Stimulated activated naive CD8-positive, alpha-beta T cell treated with anti-CD3 and anti-CD28 coated beads, Interleukin-15, Interleukin-2, amounts not matched to agents 100 U/mL and 50 U/mL, for 24 hours (primary cell): ENCODE measurements around the gene JAGN1.
"Not testable (repeated sequence)": the region's sequence is repeated elsewhere in the genome, so short reads cannot be mapped to it uniquely, and the experiment has no call there.

ENCODE experiments used
- ATAC-seq: fragments of 150-1000 bp; cut with Tn5 transposase; one replicate; pipeline ENCODE4 v1.10.0; 2021
- DNase-seq: peaks from one replicate; pipeline ENCODE4 v3.0.0; 2021

JAGN1 gene

DNA sequence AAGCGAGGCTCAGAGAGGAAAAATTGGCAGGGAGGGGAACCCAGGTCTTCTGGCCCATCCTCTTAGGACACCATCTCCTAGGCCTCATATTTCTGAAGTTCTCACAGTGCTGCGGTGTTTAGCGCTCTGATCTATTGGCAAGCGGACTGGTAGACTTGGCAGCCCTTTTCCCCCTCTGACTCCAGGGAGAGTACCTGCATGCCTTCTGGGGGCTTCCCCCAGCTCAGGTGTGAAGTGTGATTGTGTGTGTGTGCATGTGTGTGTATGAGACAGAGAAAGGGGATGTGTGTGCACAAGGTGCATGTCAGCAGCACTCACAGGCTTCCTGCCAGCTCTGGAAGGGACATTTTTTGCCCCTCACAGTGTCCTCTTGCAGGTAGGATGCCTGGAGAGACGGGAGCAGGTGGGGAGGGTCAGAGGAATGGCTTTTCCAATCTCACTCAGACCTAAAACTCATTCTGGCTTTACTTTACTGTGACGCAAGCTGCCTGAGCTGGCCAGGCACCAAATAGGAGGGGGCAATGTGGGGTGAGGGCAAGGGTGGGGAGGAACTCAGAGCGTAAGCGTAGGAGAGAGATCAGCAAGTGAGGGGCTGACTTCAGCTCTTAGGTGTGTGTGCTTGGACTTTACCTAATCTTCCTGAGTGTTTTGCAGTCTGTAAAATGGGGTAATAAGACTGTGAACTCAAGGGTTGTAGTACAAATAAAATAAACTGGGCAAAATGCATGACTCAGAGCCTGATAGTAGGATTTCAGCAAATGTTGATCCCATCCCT lies 8.2 kb downstream of the JAGN1 start:
- DNase-seq (no peak), ATAC-seq (no peak)

DNA sequence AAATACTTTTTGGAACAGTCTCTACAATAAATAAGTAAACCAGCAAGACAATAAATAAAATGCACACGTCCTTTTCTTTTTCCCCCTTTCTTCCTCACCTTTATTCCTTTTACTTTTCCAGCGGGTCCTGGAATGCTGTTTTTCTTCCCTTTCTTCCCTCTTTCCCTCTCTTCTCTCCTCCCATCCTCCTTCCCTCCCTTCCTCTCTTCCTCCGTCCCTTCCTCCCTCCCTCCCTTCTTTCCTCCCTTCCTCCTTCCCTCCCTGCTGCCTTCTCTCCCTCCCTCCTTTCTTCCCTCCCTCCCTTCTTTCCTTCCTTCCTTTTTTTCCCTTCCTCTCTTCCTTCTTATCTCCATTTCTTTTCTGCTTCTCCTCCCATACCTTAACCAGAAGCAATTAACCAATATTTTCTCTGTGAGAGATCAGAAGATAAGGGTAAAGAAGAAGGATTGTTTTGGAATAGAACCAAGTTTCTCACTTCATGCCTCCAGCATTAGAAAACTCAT lies 8.9 kb downstream of the JAGN1 start:
- ATAC-seq (no peak), DNase-seq (no peak)

DNA sequence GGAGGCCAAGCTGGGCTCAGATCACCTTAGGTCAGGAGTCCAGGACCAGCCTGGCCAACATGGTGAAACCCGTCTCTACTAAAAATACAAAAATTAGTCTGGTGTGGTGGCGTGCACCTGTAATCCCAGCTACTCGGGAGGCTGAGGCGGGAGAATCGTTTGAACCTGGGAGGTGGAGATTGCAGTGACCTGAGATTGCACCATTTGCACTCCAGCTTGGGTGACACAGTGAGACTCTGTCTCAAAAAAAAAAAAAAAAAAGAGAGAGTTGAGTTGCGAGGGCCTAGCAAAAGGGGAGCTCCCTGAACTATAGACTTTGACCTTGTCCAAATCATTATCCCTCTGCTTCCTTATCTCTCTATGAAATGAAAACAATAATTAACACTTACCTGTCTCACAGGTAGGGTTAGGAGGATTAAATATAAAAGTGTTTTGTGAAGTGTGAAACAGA lies 10.6 kb downstream of the JAGN1 start:
- not testable (repeated sequence) for ATAC-seq, DNase-seq

DNA sequence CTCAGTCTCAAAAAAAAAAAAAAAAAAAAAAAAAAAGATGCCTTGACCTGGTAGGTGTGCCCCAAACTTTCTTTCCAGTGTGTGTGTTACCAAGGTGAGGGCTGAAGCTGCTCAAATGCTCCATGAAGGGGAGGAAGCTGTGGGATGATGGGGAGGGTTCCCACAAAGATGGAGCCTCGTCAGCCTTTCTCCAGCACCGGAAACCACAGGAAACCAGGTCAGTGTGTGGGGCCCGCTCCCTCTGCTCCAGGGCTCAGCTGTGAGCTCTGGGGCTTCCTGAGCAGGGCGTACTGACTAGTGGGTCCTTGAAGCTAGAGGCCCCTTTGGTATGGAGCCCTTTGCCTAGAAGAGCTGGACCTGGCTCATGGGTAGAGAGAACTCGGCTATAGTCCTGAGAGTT lies 11.6 kb downstream of the JAGN1 start:
- DNase-seq (peak; percentile 50), ATAC-seq (peak; percentile 70)

DNA sequence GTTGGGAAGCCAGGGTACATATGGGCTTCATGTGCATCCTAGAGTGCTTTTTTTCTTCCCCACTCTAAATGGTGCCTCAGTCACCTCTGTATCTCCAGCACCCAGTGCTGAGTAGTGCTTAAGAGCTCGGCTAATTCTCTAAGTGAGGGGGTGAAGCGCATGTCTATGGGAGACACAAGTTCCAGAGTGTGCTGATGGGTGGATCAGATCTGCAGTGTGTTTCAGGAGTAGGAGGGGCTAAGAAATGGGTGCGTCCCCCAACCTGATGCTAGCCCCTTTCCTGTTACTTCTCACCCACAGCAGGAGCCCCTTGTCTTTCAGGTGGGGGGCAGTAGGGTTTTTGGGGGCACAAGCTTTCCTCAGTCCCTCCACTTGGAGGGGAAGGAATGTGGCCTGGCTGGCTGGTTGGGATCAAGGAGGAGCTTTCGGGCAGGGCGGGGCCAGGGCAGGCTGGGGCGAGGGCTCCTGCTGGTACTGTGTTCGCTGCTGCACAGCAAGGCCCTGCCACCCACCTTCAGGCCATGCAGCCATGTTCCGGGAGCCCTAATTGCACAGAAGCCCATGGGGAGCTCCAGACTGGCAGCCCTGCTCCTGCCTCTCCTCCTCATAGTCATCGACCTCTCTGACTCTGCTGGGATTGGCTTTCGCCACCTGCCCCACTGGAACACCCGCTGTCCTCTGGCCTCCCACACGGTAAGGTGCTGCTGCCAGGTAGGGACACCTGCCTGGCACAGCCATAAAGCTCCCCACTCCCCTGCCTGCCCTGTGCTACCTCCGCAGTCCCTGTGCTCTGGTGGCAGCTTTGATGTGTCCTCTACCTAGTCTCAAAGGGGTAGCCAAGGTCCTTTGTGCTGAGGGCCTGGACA lies 12.2 kb downstream of the JAGN1 start, which contains the start of gene IL17RE:
Gene IL17RE (plus strand): TSS at position 477 of the 866 bp plus-strand sequence. CDS start 85 bp downstream, at position 562.
- ATAC-seq, result peak; percentile 67
- DNase-seq, result peak; percentile 33

DNA sequence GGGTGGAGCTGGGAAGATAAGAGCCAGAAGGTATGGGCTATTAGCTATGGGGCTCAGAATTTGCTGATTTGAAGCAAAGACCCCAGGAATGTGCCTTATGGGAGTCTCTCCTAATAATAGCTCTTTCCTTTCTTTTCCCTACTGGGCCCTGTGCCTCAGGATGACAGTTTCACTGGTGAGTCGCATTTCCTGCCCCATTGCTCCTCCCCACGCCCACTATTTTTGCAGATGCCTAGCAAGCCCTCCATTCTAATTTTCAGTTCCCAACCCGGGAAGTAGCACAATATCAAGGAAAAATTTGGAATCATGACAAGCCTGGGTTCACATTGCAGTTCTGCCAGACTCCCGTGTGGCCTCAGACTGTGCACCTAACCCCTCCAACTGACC lies 12.8 kb downstream of the JAGN1 start:
- peak; percentile 37 for DNase-seq
- no peak for ATAC-seq

DNA sequence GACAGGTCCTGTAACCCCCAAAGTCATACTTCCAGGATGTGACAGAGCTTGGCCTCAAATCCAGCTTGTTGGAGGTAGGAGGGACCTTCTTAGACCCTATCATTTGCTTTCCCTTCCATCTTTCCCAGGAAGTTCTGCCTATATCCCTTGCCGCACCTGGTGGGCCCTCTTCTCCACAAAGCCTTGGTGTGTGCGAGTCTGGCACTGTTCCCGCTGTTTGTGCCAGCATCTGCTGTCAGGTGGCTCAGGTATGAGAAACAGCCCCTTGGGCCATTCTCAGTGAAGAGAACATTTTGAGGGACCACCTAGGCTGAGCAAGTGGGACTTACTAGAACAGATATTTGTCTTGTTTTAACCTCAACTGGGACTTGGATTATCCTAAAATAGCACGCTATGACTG lies 13.5 kb downstream of the JAGN1 start:
- ATAC-seq (no peak), DNase-seq (no peak)

DNA sequence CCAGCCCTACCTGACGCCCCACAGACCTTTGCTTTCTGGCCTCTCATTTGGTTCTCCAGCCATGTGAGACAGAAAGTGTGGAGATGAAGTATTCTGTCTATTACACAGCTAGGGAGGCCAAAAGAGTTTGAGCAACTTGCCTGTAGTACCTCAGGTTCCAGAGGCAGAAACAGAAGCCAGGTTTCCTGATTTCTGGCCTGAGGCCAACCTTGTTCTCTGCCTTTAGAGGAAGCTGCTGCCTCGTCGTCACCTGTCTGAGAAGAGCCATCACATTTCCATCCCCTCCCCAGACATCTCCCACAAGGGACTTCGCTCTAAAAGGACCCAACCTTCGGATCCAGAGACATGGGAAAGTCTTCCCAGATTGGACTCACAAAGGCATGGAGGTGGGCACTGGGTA lies 16.1 kb downstream of the JAGN1 start:
- ATAC-seq (no peak), DNase-seq (no peak)

DNA sequence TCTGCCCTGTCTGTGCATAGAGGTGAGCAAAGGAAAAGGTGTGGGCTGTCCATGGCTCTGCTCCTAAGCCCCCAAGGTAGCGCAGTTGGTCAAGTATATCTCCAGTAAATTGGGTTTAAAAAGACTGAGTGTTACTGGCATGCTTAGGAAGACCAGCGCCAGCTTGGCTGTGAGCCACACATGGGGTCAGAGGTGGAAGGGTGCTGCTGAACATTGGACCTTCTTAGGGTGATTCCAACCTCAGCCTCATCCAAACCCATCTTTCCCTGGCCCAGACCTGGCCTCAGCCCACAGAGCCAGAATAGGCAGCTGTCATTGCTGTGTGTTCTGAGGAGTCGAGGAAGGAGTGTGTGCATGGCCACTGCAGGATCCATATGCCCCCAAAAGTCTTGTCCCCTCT lies 17.9 kb downstream of the JAGN1 start:
- DNase-seq (no peak), ATAC-seq (no peak)

DNA sequence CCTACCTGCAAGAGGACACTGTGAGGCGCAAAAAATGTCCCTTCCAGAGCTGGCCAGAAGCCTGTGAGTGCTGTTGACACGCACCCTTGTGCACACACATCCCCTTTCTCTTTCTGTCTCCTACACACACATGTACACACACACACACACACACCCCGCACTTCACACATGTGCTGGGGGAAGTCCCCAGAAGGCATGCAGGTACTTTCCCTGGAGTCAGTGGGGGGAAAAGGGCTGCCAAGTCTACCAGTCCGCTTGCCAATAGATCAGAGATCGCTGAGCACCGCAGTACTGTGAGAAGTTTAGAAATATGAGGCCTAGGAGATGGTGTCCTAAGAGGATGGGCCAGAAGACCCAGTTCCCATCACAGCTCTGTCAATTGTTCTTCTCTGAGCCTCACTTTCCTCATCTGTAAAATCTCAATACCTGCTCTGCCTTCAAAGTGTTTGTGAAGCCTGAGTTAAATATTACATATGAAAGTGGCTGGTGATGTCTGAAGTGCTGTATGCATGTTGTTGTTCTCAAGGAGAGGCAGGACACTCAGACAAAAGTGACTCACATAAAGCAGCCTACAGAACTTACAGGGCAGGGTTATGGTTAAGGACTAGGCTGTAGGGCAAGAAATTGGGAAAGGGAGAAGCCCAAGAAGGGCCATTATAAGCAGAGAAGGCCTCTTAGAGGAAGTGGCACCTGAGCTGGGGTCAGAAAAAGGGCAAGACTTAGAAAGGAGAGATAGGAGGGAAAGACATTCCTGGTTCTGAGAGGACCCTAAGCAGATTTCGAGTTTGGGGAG lies 19.0 kb downstream of the JAGN1 start:
- ATAC-seq (peak; percentile 47), DNase-seq (no peak)

DNA sequence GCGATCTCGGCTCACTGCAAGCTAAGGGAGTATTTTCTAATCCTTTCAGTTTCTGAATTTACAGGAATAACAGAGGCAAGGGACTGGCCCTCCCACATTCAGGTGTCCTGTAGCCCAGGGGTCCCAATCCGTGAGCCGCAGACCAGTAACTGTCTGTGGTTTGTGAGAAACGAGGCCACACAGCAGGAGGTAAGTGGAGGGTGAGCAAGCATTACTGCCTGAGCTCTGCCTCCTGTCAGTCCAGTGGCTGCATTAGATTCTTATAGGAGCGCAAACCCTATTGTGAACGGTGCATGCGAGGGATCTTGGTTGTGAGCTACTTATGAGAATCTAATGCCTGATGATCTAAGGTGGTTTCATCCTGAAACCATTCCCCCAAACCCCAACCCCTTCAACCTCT lies 21.5 kb downstream of the JAGN1 start:
- no peak for ATAC-seq

DNA sequence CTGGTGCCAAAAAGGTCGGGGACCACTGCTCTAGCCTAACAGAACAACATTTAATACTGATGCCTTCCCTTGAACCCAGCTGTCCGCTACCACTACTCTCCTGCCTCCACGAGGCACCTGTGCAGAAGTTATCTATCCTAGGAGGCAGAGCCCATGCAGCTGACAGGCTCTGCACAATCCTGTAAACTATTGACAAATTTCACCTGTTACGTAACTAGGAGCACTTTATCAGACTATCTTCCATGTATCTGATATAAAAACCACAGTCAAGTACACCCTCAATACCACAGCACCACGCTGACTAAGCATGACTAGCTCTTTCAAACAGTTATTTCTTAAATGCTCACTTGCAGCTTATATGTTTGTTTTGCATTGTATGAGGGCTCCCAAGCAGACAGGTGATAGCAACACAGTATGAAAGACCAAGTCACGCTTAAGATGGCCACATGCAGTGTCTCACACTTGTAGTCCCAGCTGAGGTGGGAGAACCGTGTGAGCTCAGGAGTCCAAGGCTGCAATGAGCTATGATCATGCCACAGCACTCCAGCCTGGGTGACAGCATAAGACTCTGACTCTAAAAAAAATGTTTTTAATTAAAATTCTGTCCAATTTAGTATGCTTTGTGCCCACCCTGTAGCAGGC lies 22.0 kb downstream of the JAGN1 start:
- DNase-seq, result no peak
- ATAC-seq, result no peak

More for the DNA sequence above, 21.5 kb downstream of the JAGN1 start:
- no peak for DNase-seq

DNA sequence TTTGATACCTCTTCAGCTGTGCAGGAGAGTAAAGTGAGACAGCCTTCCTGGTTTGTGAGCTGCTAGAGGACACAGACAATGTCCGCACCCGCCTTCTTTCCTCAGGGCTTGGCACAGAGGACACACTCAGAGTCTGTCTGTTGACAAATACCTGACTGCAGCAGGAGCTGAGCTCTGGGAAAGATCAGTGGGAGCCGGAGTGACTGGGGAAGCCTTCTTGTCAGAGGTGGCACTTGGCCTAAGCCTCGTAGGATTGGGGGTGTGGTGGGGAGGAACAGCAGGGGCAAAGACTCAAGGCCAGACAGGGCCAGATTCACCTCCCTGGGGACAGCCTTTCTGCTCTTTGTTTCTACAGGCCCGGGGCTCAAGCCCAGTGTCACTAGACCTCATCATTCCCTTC lies 23.2 kb downstream of the JAGN1 start:
- no peak for ATAC-seq
- DNase-seq, result no peak

DNA sequence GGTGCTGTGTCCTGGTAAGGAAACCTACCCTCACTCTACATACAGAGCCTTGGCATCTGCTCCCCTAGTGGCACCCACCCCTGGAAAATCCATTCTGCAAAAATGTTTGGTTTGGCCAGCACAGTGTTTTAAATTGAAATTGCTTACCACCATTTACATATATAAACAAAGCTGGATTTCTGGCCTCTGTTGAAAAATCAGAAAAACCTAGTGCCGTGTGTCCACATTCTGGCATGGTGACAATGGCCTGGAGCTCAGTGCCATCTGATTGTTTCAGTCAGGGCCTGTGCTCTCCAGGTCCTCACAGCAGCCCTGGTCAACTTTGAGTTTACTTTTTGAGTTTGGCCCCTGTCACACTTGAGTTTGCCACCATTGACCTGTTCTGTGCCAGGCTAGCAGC lies 23.6 kb downstream of the JAGN1 start:
- no peak for DNase-seq
- no peak for ATAC-seq

DNA sequence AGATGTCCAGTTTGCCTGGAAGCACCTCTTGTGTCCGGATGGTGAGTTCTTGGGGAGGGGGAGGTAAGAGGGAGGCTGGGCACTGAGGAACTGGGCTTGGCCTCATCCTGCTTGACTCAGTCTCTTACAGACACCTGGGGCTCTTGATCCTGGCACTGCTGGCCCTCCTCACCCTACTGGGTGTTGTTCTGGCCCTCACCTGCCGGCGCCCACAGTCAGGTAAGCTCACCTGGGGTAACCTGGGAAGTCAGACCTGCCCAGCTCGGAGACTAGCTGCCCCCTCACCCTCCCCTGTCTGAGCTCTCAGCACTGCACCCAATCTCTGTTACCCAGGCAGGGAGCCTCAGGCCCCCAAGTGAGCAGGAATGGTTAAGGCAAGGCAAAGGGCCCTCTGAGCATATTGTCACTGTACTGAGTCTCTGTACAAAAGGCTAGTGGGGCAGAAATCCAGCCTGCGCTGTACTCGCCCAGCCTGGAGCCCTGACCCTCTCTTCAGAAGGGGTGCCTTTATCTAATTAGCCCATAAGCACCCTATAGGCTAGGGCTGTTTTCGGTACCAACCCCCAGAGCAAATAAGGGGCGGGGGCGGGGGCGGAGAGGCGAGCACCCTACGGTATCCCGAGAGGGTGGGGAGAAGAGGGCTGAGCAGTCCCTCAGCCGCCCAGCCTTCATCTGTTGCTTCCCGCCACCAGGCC lies 24.3 kb downstream of the JAGN1 start:
- ATAC-seq, result peak; percentile 47
- DNase-seq, result no peak

DNA sequence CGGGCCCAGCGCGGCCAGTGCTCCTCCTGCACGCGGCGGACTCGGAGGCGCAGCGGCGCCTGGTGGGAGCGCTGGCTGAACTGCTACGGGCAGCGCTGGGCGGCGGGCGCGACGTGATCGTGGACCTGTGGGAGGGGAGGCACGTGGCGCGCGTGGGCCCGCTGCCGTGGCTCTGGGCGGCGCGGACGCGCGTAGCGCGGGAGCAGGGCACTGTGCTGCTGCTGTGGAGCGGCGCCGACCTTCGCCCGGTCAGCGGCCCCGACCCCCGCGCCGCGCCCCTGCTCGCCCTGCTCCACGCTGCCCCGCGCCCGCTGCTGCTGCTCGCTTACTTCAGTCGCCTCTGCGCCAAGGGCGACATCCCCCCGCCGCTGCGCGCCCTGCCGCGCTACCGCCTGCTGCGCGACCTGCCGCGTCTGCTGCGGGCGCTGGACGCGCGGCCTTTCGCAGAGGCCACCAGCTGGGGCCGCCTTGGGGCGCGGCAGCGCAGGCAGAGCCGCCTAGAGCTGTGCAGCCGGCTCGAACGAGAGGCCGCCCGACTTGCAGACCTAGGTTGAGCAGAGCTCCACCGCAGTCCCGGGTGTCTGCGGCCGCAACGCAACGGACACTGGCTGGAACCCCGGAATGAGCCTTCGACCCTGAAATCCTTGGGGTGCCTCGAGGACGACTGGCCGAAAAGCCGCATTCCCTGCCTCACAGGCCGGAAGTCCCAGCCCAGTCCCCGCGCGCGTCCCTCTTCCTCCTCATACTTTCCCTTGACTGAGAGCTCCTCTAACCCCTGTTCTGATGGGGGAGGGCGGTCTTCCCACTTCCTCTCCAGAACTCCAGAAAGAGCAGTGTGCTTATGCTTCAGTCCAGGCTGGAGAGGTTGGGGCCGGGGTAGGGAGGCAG lies 25.1 kb downstream of the JAGN1 start:
- ATAC-seq, result peak; percentile 26
- peak; percentile 58 for DNase-seq

DNA sequence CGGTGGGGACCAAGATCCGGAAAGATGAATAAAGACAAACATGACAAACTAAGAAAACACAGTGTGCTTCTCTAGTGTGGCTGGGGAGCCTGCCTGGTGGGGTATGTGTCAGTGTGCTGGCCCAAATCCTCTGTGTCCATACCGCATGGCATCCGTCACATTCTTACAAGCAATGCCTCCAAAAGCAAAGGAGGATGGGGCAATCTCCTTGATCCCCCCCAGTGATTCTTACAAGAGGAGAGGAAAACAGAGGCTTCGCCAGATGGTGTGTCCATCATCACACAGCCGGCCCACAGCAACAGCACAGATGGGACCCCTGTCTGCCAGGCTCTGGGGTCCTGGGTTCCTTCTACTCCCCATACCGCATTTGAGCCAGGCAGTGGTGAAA lies 25.9 kb downstream of the JAGN1 start:
- DNase-seq (no peak), ATAC-seq (no peak)

DNA sequence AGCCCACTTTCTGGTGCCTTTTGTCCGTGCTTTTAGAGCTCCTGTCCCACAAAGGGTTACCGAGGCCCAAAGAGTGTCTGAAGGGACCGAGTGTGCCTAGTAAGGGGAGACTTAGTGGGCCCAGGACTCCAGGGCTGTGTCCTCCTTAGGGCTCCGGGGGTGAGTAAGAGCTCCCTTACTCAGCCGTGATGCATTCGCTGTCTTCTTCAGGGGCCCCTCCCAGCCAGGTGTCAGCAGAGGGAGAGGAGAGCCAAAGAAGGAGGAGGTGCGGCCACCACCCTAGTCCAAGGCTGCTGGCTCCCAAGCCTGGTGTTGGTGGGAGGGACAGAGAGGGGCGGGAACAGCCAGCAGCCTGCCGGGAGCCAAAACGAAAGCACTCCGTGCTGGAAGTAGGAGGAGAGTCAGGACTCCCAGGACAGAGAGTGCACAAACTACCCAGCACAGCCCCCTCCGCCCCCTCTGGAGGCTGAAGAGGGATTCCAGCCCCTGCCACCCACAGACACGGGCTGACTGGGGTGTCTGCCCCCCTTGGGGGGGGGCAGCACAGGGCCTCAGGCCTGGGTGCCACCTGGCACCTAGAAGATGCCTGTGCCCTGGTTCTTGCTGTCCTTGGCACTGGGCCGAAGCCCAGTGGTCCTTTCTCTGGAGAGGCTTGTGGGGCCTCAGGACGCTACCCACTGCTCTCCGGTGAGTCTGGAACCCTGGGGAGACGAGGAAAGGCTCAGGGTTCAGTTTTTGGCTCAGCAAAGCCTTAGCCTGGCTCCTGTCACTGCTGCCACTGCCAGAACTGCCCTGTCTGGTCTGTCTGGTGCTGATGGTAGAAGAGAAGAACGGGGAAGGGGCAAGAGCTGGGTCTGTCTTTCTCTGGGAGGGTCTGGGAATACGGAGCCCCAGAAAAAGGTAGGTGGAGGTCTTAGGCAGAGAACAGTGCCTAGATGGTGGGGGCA lies 26.6 kb downstream of the JAGN1 start, which contains the start of gene IL17RC:
Gene IL17RC (plus strand): TSS at position 365 of the 947 bp plus-strand sequence. CDS start 218 bp downstream, at position 583.
- DNase-seq (peak; percentile 55), ATAC-seq (peak; percentile 78)

DNA sequence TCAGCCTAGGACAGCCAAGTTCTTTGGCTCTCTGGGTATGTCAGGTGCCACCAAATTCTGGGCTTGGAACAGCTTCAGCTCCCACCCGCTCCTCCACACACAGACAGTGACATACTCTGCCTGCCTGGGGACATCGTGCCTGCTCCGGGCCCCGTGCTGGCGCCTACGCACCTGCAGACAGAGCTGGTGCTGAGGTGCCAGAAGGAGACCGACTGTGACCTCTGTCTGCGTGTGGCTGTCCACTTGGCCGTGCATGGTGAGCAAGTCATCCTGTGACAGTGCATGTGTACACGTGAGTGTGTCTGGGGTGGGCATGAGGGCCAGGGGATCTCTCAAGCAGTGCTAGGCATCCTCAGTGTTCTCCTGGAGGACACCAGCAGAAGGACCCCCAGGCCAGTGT lies 27.4 kb downstream of the JAGN1 start:
- DNase-seq (no peak), ATAC-seq (no peak)
